Uterus (tissue), 4 donors: Measurements from ENCODE around the gene BCAN. TPM values are rescaled to one million over a fixed set of nuclear protein-coding genes. Genes with fewer than 3 reads are reported as not detected.

Experiments
- DNase-seq, 2 donors: peaks; one replicate each; pipeline ENCODE4 v3.0.0-alpha.2; 2019 to 2020
- H3K27ac ChIP-seq, 2 donors: fragments of 200-600 bp; sonication (generic); 1 replicate in 1 of 2; 2 replicates in 1 of 2; pipeline ENCODE4 v1.5.1; 2016 to 2018
- H3K27me3 ChIP-seq, 2 donors: fragments of 200-600 bp; sonication (generic); one replicate each; pipeline ENCODE4 v1.5.1; 2018 to 2019; ENCODE audit warnings: control low read depth in 1 of 2
- H3K36me3 ChIP-seq, 2 donors: fragments of 200-600 bp; sonication (generic); one replicate each; pipeline ENCODE4 v1.5.1; 2019; ENCODE audit warnings: control low read depth in 1 of 2
- H3K4me1 ChIP-seq, 2 donors: fragments of 200-600 bp; sonication (generic); one replicate each; pipeline ENCODE4 v1.5.1; 2018 to 2019; ENCODE audit warnings: control low read depth in 1 of 2
- H3K4me3 ChIP-seq, 2 donors: fragments of 200-600 bp; sonication (generic); 1 replicate in 1 of 2; 2 replicates in 1 of 2; pipeline ENCODE4 v1.5.1; 2018 to 2019; ENCODE audit warnings: mild to moderate bottlenecking in 1 of 2
- H3K9me3 ChIP-seq, 2 donors: fragments of 200-600 bp; sonication (generic); one replicate each; pipeline ENCODE4 v1.5.1; 2019; ENCODE audit warnings: control low read depth in 1 of 2
- CTCF ChIP-seq, 4 experiments: fragments of 200-600 bp in 2 of 4; fragments of 450-650 bp in 2 of 4; sonication (generic) in 2 of 4; IDR thresholded peaks; one replicate each; pipeline ENCODE4 v1.5.1; 2016 to 2019; ENCODE audit warnings: antibody characterized with exemption in 4 of 4, mild to moderate bottlenecking in 2 of 4, moderate library complexity in 1 of 4
- POLR2A ChIP-seq, 2 donors: fragments of 450-650 bp; IDR thresholded peaks; one replicate each; pipeline ENCODE4 v1.6.1; 2016; ENCODE audit warnings: antibody characterized with exemption in 2 of 2, mild to moderate bottlenecking in 1 of 2, moderate library complexity in 1 of 2
- intact Hi-C: fragments of 100-400 bp; cut with DNase I; formaldehyde crosslinking; loops from one replicate; pipeline ENCODE4 v1.15.1; 2023; ENCODE audit warnings: low total_unique reads
- total RNA-seq, 4 donors: library from RNA; depleted of rRNA in 3 of 4; stranded (reverse); fragments of >200 nt in 3 of 4; gene quantifications; one replicate each; pipeline versions ENCODE4 v1.1.0 to v1.2.4, GENCODE V29; 2014 to 2023
- donor health status: DM: yes; HTN: yes; CAD: no.

The BCAN gene
- total RNA-seq, 4 donors from 2014 or later = 2.3 to 3.0 (median 2.8) TPM; not detected in 1

GRCh38 chr1:156665539-156665938 lies 23.6 kb downstream of the BCAN start:
- H3K4me3 ChIP-seq = no peak overlapping the region
- TF ChIP-seq POLR2A (IDR thresholded peaks at IDR 0.05) (no peak), CTCF (IDR thresholded peaks at IDR 0.05) (no peak)
- no peaks in the 10 kb centered on the region for H3K9me3 ChIP-seq
- no peaks in the 10 kb centered on the region for H3K36me3 ChIP-seq
- peak overlapping the region; percentile 87 to 89 for H3K27ac ChIP-seq
- H3K27me3 ChIP-seq = no peaks in the 10 kb centered on the region
- peaks cover 13 to 44% of the 10 kb centered on the region in 2 donors for H3K4me1 ChIP-seq
- intact Hi-C loops = no loop called here
- DNase-seq = no peak

- Histone ChIP-seq H3K27ac (peak overlapping the region; percentile 87 to 89), H3K27me3 (no peaks in the 10 kb centered on the region), H3K9me3 (no peaks in the 10 kb centered on the region), H3K36me3 (no peaks in the 10 kb centered on the region), H3K4me1 (peaks cover 9 to 38% of the 10 kb centered on the region in 2 donors), H3K4me3 (no peak overlapping the region)
- DNase-seq = peak in 1 of 2 donors; percentile 43
- intact Hi-C loops = no loop called here
- TF ChIP-seq CTCF (IDR thresholded peaks at IDR 0.05) (no peak), POLR2A (IDR thresholded peaks at IDR 0.05) (no peak)
These were observed 25.1 kb downstream of the BCAN start for GRCh38 chr1:156666862-156667609.

- intact Hi-C loops = no loop called here
- Histone ChIP-seq H3K27ac (peak overlapping the region; percentile 87 to 89), H3K4me1 (peaks cover 9 to 35% of the 10 kb centered on the region in 2 donors), H3K4me3 (no peak overlapping the region), H3K9me3 (no peaks in the 10 kb centered on the region), H3K27me3 (no peaks in the 10 kb centered on the region), H3K36me3 (no peaks in the 10 kb centered on the region)
- DNase-seq = peak; percentile 68 to 77
- TF ChIP-seq POLR2A (IDR thresholded peaks at IDR 0.05) (no peak), CTCF (IDR thresholded peaks at IDR 0.05) (no peak)
These were observed 25.7 kb downstream of the BCAN start for GRCh38 chr1:156667610-156667967.

GRCh38 chr1:156667968-156668709 lies 26.2 kb downstream of the BCAN start:
- Histone ChIP-seq H3K9me3 (no peaks in the 10 kb centered on the region), H3K4me3 (no peak overlapping the region), H3K27ac (peak overlapping the region; percentile 87 to 89), H3K27me3 (no peaks in the 10 kb centered on the region), H3K36me3 (no peaks in the 10 kb centered on the region), H3K4me1 (peaks cover 9 to 31% of the 10 kb centered on the region in 2 donors)
- intact Hi-C loops = no loop called here
- no peak for DNase-seq
- TF ChIP-seq POLR2A (IDR thresholded peaks at IDR 0.05) (no peak), CTCF (IDR thresholded peaks at IDR 0.05) (no peak)
